NCI-H1417 treated with DMSO at 0.1 percent for 48 hours (cell line): ENCODE results near the gene ESYT1.

Source experiments
- DNase-seq: peaks from one replicate; lab custom pipeline; 2025; lab: John Stamatoyannopoulos, UW

ESYT1 gene

DNA sequence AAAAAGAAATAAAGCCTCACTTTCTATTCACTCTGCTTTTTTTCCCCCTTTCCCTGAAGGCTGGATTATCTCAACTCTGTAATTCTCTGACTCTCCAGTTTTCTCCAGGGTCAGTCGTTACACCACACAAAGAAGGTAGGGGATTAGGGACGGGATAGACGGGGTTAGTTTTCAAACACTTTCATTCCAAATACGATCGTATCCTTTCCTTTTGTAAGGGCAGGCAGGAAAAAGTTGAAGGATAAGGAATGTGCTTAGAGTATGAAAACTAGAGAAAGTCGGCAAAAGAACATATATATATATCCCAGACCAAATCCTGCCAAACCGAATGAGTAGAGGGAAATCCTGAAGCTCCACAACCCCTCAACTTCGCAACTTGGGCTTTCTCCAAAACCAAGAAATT is 581 bp upstream of the ESYT1 start:
- no peak for DNase-seq

DNA sequence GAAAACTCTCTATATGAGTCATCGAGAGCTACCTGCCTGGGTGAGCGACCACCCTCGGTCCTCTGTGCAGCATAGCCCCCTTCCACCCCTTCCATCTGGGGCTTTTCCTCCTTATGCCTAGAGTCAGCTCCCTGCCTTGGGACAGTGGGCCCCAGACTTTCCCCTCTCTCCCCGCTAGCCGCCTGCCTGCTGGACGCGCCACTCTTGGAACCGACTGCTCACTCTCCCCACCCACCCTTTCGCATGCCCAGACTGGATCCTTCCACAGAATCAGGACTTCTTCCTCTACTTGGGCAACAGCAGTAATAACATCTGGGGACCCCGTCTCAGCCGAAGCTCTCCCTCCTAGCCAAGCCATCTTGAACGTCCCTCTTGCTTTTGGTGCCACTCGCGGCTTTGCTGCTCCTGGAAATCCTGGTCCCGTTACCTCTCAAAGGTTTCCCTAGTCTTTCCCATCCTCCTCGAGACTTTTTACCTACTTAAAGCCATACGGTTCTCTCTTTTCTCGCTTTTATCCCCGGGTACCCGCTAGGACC is 671 bp downstream of the ESYT1 start:
- no peak for DNase-seq

DNA sequence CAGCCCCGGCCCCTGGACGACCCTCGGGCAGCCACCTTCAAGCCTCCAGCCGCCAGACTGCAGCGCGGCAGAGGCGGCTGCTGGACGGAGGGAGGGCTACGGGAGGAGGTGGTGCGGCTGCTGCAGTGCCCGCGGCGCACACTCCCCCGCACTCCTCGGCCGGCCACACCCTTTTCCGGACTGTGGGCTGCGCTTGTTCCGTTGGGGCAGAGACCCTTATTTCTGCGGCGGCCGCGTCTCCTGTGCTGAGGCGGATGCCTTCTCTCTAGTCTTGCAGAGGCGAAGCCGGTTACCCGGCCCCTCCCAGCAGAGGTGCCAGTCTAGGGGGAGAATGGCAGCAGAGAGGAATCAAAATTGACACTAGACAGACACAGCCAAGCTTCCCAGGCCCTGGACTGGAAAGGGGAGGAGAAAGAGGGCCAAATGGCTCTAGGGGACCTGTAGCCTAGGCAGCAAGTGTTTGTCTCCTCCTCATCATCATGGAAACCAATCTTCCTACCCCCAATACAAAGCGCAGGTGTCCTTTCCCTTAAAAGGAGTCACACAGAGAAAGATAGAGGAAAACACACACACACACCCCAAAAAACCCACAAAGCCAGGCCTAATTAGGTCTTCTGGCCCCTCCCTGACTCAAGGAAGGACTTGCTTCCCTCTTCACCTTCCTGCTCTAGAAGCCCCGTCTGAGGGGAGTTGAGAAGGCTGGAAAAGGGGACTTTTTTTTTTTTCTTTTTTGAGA is 1.3 kb downstream of the ESYT1 start:
- DNase-seq, result no peak

DNA sequence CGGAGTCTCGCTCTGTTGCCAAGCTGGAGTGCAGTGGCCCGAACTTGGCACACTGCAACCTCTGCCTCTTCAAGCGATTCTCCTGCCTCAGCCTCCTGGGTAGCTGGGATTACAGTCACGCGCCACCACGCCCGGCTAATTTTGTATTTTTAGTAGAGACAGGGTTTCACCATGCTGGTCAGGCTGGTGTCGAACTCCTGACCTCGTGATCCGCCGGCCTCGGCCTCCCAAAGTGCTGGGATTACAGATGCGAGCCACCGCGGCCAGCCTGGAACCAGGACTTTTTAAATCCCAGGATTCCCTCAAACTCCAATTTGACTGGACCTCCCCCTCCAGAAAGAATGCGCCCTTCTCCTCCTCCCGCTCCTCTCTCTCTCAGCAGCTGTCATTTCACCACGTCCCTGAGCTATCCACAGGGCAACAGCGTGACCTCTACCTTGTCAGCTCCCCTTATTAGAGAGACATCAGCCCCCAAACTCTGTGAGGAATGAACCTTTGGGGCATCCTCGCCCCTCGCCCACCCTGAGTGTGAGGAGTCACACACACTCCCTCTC is 2.0 kb downstream of the ESYT1 start:
- DNase-seq, result no peak

DNA sequence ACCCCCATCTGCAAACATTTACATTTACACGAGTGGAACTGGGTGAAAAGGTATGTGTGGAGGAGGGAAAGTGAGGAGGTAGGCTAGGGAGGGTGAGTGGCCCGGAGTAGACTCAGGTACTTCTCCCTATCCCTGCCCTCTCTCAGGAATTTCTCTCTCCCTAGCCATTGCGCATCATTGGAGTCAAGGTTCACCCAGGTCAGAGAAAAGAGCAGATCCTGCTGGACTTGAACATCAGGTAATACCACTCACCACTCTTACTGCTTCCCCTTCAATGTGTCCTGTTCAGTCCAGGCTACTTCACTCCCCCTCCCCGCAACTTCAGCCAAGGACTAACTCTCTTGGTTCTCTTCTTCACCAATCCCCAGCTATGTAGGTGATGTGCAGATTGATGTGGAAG is 2.8 kb downstream of the ESYT1 start:
- DNase-seq, result no peak

DNA sequence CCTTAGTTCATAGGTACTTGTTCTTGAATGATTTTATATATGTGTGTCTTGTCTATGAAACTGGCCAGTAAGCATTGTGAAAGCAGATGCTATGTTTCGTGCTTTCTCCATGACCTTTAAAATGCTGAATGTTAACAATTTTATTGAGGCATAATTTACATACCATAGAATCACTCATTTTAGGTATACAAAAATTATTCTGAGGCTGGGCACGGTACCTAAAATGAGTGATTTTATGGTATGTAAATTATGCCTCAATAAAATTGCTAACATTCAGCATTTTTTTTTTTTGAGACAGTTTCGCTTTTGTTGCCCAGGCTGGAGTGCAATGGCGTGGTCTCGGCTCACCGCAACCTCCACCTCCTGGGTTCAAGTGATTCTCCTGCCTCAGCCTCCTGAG is 6.8 kb downstream of the ESYT1 start:
- no peak for DNase-seq

DNA sequence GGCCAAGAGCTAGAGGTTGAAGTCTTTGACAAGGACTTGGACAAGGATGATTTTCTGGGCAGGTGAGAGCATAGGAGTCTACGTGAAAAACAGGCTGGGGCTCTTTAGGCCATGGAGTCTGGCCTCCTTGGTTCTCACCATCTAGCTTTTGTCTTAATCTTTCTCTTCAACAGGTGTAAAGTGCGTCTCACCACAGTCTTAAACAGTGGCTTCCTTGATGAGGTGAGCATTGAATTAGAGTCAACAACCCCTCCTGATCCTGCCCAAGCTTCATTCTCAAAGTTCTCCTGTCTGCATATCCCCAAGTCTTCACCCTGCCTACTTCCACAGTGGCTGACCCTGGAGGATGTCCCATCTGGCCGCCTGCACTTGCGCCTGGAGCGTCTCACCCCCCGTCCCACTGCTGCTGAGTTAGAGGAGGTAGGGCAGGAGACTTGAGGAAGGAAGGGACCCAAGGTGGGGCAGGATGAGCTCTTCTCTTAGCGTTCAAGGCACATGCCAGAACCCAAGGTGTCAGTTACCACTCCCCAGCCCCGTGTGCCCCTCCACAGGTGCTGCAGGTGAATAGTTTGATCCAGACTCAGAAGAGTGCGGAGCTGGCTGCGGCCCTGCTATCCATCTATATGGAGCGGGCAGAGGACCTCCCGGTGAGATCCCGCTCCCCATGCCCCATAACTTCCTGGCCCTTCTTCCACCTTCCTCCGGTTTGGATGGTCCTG is 9.9 kb downstream of the ESYT1 start:
- DNase-seq, result no peak

DNA sequence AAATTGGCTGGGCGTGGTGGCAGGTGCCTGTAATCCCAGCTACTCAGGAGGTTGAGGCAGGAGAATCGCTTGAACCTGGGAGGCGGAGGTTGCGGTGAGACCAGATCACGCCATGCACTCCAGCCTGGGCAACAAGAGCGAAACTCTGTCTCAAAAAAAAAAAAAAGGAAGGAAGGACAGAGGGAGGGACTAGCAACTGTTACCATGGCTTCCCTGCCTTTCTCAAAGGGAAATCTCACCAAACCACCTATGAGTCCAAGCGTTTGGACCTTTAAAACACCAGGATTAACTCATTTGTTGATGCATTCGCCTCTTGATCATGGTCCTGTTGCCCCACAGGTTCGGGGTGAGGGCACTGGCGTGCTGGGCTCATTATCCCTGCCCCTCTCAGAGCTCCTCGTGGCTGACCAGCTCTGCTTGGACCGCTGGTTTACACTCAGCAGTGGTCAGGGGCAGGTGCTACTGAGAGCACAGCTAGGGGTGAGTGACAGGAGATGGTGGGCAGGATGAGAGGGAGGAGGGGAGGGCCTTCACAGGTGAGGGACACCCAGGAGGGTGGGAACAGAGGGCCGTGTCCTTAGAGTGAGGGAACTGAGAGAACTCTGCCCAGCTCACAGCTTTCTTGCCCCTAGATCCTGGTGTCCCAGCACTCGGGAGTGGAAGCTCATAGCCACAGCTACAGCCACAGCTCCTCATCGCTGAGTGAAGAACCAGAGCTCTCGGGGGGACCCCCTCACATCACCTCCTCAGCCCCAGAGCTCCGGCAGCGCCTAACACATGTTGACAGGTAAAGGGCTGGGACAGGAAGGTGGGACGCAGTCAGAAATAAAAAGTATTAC is 14.1 kb downstream of the ESYT1 start:
- DNase-seq, result no peak

DNA sequence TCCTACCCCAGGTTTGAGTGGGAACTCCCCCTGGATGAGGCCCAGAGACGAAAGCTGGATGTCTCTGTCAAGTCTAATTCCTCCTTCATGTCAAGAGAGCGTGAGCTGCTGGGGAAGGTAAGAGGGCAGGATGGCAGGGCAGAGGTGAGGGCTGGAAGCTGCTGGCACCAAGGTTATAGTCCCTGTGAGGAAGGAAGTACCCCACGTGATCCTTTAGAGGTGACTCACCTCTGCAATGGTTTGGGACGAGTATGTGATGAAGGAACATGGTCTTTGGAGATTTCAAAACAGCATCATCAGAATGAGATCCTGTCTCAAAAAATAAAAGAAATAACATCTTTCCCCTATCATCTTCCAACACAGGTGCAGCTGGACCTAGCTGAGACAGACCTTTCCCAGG is 15.2 kb downstream of the ESYT1 start:
- DNase-seq, result no peak

DNA sequence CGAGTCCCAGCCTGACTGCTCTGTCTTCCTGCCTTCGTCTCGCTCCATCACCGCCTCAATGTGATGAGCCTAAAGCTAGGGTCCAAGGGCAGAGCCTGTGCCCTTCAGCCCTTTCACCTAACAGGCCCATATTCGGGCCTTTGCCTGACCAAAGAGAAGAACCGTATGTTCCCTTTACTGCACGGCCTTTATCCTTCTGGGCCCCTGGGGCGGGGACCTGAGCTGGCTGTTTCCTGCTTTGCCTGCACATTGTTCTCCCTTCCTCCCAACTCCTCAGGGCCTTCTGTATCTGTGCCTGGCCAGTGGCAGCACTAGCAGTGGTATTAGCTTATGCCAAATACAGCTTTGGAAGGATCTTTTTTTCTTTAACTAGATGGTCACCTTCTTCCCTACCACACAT is 15.8 kb downstream of the ESYT1 start:
- no peak for DNase-seq

DNA sequence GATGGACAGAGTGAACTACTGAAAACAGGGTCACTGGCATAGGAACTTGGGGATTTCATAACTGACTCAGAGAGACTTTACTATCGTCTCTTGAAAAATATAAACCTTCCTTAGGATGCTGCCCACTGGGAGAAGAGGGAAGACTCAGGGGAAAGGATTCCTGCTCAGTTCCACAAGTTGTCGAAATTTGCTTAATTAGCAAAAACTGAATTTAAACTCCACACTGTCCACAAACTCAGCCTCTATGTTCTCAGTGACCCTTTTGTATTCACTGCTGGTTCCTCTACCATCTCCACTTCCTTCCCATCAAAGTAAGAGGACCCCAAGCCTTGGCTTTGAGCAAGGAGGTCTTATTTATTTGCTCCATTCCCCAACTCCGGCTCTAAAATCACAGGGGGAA is 17.1 kb downstream of the ESYT1 start:
- DNase-seq, result no peak

DNA sequence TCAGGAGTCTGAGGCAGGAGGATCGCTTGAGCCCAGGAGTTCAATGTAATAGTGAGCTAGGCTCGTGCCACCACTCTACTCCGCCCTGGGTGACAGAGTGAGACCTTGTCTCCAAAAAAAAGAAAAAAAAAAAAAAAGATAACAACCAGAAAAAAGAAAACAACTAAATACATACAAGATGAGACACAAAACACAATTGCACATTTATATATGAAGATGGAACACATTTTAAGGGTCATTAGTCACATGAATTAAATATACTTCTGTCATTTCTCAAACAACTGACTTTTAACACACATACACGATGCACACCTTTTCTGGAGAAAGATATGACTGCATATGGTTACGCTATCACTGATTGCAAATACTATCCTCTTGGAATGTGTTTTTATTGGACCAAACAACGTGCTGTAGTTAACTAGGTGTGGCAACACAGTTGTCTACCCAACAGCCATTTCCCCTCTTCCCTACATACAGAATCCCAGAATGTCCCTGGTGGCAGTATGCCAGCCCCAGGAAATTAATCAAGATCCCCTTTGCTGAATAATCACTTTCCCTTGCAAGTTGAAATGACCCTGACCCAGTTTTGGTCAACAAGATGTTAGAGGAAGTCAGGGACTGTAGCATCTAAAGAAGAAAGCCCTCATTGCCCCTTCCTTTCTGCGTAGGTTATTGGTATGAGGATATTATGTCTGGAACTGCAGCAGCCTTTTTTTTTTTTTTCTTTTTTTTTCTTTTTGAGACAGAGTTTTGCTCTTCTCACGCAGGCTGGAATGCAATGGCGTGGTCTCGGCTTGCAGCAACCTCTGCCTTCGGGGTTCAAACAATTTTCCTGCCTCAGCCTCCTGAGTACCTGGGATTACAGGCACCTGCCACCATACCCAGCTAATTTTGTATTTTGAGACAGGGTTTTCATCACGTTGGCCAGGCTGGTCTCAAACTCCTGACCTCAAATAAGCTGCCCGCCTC is 18.7 kb downstream of the ESYT1 start:
- DNase-seq, result no peak

DNA sequence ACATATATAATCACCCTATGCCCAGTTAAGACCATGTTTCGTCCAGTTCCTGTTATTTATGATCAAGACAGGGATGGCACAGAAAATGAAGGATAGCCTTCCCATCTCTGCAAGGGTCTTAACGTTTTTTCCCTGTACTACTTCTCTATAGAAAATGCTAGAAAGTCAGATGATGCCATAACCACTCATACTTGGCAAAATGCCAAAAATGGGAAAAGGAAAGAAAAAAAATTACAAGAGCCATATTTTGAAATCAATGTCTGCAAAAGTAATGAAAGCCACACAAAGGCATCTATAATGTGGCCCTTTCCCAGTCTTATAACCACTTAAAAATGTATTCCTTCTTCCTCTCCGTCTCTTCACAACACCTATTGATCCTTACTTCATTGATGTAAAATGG is 22.5 kb downstream of the ESYT1 start:
- no peak for DNase-seq

DNA sequence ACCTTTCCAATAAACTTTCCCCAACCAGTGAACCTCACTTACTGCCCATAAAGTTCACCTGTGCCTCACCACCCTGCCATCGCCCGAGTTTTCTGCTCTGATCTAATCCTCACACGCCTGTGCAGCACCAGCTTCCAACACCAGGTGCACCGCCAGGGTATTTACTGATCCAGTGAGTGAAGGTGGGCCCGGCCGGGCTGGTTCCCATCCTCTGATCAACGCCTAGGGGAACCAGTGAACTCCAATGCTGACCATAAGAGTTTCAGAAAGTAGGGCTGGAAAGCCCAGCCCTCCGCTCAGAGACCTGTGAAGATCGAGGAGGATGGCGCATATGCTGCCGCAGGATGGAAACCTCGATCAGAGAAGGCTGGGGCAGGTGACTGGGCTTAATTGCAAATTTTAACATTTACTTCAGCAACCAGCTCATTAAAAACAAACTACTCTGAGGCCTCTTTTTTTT is 23.6 kb downstream of the ESYT1 start:
- DNase-seq, result no peak

DNA sequence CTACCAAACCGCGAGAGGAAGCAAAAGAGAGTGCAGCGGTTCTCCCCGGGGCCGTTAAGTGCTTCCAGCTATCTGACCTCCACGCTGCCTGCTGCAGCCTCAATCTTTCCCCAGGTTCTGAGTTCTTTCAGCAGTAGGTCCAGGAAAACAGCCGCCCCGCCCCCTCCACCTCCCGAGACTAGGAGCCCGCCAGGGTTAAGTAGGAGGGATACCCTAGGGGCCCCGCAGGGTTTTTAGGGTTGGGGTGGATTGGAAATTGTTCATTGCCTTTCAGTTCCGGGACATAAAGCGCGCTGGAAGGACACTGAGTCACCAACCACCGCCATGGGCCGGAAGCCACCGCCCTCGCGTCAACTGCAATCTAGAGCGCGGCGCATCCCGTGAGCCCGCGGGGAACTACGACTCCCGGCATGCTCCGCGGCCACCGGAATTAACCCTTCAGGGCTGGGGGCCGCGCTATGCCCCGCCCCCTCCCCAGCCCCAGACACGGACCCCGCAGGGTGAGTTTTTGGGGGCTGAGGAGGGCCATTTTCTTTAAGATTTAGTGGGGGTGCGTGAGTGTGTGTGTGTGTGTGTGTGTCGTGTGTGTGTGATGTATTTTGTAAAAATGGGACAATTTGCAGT is 24.2 kb downstream of the ESYT1 start, which contains the start of gene MYL6B:
Gene MYL6B, plus strand, starts transcription at position 456 of the 624 bp plus-strand sequence. CDS start 1,332 bp downstream, outside the sequence.
- DNase-seq, result peak; percentile 65

DNA sequence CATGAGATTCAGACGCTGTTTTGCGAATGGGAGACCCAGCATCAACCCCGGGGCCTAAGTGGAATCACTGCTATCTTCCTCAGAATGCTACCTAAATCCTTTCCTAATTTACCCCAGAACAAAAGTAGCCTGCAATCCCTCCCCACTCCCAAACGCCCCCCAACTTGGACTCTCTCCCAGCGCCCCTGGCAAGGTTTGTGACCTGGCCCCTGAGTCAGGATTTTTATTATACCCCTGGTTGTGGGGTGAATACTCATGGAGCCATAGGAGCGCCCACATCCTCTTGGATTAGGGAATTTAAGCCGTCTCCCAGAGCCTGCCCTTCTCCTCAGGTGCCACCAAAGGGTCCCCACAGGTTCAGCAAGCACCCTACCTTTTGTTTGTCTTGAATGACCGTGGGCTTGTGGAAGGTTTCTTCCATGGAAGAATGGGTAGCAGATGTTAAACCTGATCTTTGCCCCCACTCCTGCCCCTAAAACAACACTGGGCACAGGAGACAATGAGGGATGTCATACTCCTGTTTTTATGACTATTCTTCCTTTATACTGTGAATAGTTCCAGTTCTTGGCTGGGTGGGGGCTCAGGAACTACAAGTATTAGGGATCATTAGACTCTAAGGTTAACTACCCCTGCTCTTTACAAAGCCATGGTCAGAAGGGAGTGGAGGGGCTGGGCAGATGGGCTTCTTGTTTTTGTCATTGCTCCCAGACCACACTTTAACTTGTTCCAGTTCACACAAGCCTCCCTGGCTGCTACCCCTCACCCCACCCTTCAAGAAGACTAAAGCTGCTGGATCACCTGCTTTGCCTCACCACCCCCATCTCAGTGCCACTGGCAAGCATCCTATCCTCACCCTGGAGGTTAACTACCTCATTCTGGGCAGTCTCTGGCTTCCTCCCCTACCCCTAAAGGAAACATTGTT is 24.9 kb downstream of the ESYT1 start:
- no peak for DNase-seq

DNA sequence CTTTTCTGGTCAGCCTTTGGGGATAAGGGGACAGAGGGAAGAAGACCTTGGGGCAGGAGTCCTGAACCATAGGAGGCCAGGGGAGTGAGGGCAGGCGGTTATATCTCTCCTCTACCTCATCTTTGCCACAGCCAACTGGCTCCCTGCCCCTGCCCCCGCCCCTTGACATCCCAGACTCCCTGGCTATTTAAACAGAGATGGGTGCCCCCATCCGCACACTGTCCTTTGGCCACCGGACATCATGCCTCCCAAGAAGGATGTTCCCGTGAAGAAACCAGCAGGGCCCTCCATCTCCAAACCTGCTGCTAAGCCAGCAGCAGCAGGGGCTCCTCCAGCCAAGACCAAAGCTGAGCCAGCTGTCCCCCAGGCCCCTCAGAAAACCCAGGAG is 25.6 kb downstream of the ESYT1 start:
- no peak for DNase-seq

DNA sequence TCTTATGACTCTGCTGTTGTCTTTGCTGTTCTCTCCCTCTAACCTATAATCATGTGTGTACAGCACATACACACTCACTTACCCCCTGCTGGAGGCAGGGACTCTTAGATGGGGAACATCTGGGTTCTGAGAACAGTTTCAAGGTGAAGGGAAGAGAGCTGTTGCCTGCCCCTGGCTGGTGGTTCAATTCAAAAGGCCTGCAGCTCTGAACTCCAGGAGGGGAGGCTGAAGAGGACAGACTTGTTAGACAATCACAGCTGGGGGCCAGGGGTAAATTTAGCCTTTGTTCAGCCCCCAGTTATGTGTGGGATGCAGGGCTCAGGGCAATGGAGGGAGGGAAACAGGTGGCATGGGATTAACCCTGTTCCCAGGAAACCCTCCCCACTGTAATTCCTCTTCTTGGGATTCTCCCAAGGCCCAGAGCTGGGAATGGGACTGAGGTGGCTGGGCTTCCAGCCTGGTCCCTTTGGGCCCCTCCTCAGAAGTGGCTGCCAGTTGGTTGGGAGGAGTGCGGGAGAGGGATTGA is 26.2 kb downstream of the ESYT1 start:
- DNase-seq, result no peak

DNA sequence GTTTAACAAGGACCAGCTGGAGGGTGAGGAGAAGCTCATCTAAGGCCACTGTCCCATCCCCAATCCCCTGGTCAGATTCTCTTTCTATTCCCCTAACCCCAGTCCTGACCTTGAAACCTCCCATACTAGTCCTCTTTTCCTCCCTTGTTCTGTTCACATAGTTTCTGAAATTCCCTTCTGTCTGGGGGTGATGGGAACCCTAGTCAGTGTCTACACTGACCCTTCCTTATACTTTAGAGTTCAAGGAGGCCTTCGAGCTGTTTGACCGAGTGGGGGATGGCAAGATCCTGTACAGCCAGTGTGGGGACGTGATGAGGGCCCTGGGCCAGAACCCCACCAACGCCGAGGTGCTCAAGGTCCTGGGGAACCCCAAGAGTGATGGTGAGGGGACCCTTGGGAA is 26.8 kb downstream of the ESYT1 start:
- DNase-seq, result no peak
